M059J (cell line): ENCODE data around the gene DAO. TPM values are rescaled to one million over a fixed set of nuclear protein-coding genes. Genes with fewer than 3 reads are reported as not detected.
"Not testable (repeated sequence)": the region's sequence is repeated elsewhere in the genome, so short reads cannot be mapped to it uniquely, and the experiment has no call there.

Experiments
- DNase-seq: peaks from one replicate; pipeline ENCODE4 v3.0.0-alpha.2; 2012; ENCODE audit warnings: low read depth
- total RNA-seq: library from RNA; depleted of rRNA; stranded (reverse); fragments of >200 nt; shearing (Covaris generic); gene quantifications from 2 replicates; pipeline ENCODE4 v1.2.3, GENCODE V29; 2014; rRNA removed

The DAO gene
- total RNA-seq: not detected in 2 replicates

DNA sequence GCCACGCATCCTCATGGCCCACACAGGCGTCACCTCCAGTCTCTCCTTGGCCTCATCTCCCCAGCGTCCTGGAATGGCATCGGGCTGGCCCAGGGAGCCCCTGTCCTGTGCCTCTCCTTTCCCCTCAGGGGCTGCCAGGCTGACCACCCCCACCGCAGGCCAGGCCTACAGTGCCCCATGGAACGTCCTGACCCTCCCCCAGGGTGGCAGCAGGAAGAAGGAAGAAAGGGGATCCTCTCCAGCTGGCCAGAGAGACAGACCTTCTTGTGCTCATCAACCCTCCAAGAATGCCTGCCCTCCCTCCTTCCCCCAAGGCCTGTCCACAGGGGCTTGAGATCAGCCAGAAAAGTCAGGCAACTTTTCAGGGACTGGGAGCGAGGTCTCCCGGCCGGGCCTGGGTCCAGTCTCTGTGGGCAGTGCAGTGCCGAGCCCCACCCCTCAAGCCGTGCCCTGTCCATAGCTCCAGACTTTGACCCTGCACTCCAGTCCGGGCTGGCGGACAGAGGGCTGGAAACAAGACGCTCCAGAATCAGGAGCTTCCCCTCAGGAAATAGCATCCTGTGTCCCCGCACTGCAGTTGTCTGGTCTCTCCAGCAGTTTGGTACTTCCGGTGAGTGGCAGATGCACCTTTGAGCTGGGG is at the start of gene DAO:
TSS of gene DAO (plus strand) at position 478 of the 640 bp plus-strand sequence. CDS start 4,915 bp downstream, outside the sequence.
- DNase-seq: no peak

DNA sequence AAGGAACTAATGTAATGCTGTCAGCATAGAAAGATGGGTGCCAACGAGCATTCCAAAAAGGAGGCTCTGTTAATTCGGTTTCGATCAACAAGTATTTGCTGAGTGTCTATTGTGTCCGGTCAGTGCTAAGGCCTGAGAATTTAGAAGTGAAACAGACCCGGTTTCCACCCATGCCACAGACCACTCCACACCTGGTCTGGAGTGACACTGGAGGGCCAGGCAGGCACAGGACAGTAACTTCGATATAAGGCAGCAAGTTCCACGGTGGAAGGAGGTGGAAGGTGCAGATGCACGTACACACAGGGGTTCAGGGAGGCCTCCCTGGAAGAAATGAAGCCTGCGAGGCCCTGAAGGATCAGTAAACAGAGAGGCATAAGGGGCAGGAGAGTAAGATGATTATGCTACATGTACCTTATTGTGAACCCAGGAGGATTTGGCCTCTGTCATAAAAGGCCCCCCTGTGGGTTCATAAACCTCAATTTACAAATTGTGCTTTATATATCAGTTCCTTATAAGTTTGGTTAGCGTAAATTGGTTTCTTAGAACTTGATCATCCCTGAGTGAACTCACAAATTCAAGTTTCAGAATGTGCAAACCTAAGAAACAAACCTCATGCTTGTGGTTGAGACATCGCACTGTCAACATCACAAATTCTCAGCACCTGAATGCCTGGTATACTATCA is 48.4 kb upstream of the DAO start:
- no peak for DNase-seq

DNA sequence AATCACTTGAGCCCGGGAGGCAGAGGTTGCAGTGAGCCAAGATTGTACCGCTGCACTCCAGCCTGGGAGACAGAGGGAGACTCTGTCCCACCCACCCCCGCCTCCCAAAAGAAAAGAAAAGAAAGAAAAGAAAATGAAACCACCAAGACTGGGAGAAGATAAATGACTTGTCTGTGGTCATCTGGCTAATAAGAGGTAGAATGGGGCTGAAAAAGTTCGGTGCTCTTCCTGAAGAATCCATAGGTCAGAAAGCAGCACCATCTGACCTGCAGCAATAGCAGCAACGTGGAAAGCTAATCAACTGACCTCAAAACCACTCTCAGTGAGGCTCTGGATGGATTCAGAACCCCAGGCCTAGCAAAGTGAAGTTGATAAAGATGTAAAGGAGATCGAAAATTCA is 47.7 kb upstream of the DAO start:
- no peak for DNase-seq

DNA sequence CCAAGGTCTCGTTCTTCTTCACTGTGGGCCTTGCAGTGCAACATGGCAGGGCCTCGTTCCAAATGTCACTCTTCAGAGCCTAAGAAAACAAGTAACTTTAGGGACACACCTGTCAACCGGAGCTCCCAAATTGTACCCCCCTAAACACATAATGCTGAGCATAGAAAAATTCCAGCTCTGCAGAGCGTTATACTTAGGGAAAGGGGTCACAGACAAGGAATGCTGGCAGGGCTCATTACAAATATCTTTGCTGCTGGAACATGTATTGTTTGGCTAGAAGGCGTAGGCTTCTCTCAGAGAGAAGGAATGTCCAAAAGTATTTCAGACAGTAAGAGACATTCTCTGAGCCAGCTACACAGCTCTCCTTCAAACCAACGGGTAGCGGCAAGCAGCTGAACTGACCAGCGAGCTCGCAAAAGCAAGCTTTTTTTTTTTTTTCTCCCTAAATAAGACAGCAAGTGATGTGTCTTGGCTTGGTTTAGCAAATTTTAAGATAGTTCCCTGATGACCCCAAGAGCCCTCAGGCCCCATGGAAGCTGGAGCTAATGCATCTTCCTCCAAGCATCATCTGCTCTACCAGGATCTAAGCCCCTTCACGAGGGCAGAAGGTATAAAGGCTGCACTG is 47.0 kb upstream of the DAO start:
- peak; percentile 75 for DNase-seq

DNA sequence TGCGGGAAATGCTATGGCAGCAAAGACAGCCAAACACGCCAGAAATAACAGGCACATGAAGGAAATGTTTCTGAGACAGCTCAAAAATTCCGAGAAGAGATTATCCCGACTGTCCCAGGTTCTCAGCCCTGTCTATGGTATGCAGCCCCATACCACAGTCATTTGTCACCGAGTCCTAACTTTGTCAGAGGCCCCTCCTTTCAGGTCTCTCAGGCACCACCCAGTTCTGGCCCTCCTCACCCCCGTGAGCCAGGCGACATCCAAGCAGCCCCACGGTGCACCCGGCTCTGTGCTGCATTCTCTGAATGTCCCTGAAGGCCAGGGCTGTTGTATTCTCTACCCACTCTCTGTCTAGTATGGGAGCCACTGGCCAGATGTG is 46.5 kb upstream of the DAO start:
- peak; percentile 98 for DNase-seq

DNA sequence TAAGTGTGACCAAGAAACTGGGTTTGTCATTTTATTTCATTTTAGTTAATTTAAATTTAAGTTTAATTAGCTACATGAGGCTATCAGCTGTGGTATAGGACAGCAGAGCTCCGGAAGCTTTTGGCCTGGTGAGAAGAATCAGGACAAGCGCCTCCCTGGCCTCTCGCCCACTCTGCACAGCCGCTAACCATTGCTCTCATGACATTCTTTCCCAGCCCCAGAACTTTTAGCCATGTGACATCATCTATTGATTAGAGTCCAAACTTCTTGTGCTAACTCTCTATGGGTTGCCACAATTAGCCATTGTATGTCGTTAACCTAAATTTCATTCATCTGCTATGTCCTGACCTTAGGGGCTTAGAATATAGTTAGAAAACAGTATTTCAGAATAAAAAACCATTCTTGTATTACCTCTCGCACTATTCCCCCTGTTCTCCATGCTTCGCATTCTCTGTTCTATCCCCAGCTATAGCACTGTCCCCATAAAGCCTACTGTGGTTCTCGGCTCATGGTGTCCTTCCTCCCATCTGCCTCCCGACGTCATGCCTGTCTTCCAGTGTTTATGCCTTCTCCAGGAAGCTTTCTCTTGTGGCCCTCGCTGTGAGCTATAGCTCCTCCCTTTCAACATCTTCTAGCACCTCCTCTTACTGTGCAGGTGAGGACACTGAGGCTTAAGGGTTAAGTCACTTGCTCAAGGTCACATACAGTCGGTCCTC is 46.0 kb upstream of the DAO start:
- peak; percentile 84 for DNase-seq

DNA sequence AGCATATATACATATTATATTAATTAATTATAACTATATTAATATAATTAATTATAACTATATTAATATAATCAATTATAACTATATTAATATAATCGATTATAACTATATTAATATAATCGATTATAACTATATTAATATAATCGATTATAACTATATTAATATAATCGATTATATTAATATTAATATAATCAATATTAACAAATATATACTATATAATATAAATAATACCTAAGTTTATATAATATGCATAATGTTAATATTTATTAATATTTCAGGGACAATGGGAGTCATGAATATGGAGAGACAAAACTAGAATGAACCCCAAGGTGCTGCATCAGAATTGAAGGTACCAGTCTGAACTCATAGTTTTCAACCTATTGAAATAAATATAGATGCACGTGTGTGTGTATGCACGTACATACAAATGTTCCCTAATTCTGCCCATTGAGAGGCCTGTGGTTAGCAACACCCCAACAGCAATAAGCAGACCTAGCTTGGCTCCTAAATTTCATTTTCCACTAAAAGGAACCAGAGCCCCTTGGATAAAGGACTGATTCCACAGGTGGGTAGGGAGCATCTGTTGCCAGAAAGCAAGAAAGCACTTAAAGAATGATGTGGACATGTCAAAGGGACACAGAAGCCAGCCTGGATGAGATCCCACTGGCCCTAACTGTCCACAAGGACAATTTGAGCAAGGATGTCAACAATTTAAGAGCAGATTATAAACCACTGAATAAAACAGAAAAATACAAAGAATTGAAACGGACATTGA is 43.8 kb upstream of the DAO start:
- no peak for DNase-seq

DNA sequence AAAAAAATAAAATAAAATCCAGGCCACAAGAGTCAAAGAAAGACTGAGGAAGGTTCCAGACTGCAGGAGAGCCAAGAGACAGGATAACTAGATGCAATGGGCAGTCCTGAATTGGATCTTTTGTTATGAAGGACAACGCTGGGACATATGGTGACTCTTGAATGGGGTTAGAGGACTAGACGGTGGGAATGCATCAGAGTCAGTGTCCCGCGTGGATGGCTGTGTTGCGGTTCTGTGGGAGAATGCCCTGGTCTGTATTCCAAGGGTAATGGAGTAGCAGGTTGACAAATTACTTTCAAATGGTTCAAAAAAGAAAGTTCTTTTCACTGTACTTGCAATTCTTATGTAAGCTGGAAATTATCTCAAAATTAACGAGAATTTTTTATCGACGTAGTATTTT is 42.7 kb upstream of the DAO start:
- DNase-seq: peak; percentile 27

DNA sequence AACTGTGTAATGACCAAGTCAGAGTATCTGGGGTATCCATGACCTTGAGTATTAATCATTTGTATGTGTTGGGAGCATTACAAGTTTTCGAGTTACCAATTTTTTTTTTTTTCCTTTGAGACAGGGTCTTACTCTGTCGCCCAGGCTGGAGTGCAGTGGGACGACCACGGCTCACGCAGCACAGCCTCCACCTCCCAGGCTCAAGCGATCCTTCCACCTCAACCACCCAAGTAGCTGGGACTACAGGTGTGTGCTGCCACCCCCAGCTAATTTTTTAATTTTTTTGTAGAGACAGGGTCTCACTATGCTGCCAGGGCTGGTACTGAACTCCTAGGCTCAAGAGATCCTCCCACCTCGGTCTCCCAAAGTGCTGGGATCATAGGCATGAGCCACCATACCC is 42.2 kb upstream of the DAO start:
- no peak for DNase-seq

DNA sequence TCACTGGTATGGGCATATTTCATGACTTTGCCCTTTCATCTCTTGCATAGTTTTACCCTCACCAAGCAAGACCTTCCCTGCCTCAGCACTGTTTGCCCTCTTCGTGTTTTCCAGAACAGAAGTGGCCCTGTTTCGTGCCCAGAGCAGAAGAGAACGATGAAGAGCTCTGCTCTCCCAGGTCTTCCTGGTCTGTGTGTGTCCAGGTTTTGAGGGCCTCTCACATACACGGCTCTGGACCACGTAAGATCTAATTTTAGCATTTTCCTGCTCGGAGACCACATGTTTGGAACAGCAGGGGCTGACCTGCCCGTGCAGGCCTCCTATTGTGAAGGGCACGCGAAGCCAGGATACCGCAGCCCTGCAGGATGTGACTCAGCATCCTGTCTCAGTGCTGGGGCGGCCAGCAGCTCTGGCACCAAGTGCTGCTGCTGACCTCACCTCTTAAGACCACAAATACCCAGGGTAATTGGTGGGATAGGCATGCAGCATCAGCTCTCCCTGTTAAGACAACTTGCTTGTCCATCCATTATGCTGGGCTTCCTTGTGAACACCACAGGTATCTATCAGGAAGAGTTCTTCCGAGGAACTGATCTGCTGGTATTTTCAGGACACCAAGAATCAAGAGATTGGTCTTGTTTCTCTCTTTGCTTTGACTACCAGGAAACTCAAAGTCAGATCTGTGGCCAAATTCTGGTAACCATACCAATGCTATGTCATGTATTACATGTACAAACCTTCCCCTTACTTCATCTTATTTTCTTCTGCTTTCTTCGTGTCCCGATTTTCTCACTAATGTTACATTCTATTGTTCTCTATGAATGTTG is 41.5 kb upstream of the DAO start:
- DNase-seq: peak; percentile 99

DNA sequence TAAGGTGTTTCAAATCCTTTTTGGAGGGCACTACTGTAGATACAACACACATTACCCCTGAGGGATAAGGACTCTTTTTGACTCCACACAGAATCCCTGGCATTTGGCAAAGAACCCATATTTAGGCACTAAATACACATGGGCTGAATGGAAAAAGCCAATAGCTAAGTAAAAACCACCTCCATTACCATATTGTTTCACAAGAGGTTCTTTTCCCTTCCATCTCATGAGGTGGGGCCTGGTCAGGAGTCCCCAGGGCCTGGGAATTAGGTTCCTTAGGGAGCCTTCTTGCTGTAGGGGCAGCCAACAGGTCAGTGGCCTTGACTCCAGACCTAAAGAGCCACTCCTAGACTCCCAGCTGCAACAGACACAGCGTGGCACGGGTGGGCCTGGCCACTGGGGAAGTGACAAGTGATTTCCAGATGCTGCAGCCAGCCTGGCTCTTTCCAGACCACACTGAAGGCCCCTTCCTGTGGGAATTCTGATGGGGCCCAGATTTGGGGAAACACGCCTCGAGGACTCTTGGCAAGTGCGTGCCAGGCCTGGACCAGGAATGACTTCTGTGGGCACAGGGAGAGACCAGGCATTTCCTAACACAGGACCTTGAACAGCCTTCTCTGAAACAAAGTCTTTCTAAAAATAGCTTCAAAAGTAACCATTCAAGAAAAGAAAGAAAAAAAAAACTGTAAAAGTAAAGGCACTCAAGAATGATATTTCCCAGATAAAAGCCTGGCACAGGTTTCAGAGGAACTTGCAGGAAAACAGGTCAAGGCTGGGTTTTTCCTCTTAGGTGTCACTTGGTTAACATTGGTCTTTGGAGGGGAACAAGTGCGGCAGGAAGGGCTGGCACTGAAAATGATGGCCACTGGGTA is 40.6 kb upstream of the DAO start:
- DNase-seq: peak; percentile 97

DNA sequence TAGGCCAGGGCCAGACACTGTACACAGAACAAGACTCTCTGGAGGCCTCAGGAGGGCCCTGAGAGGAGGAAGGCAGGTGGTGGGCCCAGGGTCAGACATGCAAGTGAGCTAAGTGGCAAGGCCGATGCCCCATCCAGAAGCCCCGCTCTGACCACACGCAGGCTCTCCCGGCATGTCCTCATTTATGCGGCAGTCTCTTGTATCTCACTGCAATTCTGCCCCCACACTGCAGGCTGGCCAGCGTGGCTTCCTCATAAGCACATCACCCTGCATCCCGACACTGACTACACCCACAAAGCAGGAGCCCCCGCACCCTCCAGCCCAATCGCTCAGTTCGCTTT is 40.0 kb upstream of the DAO start:
- peak; percentile 49 for DNase-seq

DNA sequence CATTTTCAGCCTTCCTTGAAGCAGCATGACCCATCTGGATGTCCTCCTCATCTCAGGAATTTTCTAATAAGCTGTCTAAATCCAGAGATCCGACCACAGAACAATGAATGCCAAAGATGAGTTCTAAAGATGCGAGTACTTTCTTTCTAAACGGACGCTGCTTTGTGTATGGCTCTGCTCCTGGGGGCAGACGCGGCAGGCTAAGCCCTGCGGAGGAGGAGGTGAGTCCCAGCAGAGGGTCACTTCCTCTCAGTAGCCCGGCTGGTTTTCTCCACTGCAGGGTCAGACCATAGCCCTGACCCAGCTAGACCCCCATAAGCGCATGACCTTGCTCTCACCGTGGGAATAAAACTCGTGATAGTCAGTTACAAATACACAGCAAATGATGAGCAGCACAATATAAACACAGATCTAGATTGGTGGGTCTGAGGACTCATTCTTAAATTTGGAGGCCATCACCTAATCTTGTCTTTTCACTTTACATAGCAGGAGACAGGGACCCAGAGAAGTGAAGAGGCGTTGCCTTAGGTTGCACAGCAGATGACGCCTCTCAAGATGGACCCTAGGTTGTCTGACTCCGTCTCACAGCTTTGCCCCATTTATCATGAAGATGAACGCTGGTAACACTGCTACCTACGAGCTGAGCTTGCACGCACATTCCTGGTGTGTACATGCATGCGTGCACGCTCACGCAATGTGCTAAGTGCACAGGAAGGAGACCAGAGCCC is 39.1 kb upstream of the DAO start:
- peak; percentile 64 for DNase-seq

DNA sequence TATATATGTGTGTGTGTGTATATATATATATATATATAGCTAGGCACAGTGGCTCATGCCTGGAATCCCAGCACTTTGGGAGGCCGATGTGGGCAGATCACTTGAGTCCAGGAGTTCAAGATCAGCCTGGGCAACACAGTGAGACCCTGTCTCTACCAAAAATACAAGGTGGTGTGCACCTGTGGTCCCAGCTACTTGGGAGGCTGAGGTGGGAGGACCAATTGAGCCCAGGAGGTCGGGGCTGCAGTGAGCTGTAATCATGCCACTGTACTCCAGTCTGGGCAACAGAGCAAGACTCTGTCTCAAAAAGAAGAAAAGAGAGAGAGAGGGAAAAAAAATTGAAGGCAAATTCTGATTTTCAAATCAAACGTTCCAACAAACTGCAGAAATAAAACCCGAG is 38.1 kb upstream of the DAO start:
- not testable (repeated sequence) for DNase-seq

DNA sequence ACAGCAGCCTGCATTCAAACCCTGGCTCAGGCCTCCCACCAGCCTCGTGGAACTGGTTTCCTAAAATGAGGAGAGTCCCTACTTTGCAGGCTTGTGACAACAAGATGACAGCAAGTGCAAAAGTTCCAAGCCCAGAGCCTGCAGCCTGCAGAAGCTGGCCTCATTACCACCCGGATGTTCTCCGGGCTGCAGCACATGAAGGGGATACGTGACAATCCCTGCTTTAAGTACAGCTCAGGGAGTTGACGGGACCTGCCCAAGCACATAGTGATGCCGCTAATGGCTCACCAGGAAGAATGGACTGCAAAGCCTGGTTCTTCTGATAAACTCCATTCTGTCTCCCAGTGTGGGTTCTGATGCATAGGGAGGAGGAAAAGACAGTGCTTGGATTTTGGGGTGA is 37.5 kb upstream of the DAO start:
- DNase-seq: no peak

DNA sequence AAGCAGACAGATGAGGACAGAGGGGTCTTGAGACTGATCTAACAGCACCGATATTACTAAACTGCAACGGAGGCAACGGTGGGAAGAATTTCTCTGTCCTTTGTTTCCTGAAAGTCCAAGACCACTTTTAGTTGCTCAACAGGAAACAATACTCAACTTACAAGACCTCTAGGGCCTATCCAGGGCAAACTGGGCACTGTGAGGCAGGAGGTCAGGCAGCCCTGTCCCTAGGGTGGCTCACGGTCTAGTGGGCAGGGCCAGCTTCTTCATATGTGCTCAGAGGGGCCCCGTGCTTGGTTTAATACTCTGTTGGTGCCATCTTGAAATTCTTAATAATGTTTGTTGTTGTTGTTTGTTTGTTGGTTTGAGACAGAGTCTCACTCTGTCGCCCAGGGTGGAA is 36.7 kb upstream of the DAO start:
- DNase-seq: no peak

DNA sequence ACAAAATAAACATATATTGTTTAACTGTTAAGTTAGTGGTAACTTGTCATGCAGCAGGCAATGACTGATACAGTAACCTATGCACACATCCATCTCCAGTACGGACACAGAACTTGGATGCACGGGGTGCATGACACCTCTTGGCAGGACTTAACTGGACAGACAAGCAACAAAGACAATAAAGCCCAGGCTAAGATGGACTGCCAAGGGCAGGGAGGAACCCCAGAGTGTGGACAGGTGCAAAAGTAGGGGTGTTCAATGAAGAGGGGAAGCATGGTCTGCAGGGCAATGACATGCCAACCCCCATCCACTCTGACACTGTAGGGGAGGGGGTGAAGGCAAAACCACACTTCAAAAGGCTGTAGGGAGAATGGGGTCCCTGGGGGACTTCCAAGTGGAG is 34.2 kb upstream of the DAO start:
- no peak for DNase-seq

DNA sequence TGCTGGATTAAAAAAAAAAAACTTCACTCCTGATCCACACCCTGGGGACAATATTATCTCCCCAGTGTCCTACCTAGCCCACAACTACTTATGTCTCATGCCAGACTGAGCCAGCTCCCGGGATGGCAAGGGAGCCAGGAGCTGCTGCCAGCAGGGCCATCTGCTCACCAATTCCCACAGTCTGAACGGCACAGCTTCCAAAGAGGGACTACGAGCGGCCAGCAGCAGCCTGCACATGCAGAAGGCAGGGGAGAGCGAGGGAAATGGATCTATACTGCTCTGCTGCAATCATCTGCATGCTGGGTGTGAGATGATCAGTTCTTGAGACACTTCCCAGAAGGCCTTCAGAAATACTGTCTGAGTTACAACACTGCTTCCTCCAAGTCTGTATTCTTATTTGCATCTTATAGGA is 33.6 kb upstream of the DAO start:
- DNase-seq: no peak

DNA sequence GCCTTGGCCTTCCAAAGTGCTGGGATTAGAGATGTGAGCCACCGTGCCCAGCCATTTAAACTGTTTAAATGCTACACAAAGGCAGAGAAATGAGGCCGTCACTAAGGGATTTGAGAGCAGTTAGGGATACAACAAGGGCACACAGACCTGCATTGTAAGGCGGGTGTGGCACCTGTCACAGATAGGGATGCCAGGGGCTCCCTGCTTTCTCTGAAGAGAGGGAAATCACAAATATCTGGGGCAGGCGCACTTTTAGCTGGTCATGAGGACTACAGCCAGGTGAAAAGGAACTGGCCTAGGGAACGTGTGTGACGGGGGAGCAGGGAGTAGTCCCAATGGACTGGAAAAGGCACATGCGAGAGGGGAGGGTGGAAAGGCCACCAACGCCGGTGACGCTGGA is 32.2 kb upstream of the DAO start:
- no peak for DNase-seq
